Fibroblast of lung (primary cell): ENCODE data around the gene EVPLL.
"Not testable (repeated sequence)": the region's sequence is repeated elsewhere in the genome, so short reads cannot be mapped to it uniquely, and the experiment has no call there.

Source experiments
- EZH2 ChIP-seq: IDR thresholded peaks from 2 replicates; pipeline ENCODE4 v1.5.1; 2012; ENCODE audit warnings: low read length, control low read depth, mild to moderate bottlenecking; ENCODE audit errors: missing control alignments
- TF ChIP-seq, protein P1 (sequence below), 2 donors: IDR thresholded peaks in 1 of 2; conservative IDR thresholded peaks in 1 of 2; 1 replicate in 1 of 2; 2 replicates in 1 of 2; pipeline ENCODE4 v1.5.1; 2011 to 2012; ENCODE audit warnings: low read length in 2 of 2, control low read depth in 1 of 2, inconsistent platforms in 1 of 2, low read depth in 1 of 2, mild to moderate bottlenecking in 1 of 2

DNA sequence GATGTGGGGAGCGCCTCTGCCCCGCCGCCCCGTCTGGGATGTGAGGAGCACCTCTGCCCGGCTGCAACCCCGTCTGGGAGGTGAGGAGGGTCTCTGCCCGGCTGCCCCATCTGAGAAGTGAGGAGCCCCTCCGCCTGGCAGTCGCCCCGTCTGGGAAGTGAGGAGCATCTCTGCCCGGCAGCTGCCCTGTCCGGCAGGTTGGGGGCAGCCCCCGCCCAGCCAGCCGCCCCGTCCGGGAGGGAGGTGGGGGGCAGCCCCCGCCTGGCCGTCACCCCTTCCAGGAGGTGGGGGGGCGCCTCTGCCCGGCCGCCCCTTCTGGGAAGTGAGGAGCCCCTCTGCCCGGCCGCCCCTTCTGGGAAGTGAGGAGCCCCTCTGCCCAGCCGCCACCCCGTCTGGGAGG lies 39.4 kb upstream of the EVPLL start:
- TF ChIP-seq, protein P1, sequence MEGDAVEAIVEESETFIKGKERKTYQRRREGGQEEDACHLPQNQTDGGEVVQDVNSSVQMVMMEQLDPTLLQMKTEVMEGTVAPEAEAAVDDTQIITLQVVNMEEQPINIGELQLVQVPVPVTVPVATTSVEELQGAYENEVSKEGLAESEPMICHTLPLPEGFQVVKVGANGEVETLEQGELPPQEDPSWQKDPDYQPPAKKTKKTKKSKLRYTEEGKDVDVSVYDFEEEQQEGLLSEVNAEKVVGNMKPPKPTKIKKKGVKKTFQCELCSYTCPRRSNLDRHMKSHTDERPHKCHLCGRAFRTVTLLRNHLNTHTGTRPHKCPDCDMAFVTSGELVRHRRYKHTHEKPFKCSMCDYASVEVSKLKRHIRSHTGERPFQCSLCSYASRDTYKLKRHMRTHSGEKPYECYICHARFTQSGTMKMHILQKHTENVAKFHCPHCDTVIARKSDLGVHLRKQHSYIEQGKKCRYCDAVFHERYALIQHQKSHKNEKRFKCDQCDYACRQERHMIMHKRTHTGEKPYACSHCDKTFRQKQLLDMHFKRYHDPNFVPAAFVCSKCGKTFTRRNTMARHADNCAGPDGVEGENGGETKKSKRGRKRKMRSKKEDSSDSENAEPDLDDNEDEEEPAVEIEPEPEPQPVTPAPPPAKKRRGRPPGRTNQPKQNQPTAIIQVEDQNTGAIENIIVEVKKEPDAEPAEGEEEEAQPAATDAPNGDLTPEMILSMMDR (conservative IDR thresholded peaks at IDR 0.05 in 1 of 2, IDR thresholded peaks at IDR 0.05 in 1 of 2; ENCODE audit: low read depth in 1 of 2, low read length in 2 of 2) = not testable (repeated sequence)
- TF ChIP-seq EZH2 = not testable (repeated sequence)
